ENCODE data around the gene ATRN.
"Not testable (repeated sequence)": the region's sequence is repeated elsewhere in the genome, so short reads cannot be mapped to it uniquely, and the experiment has no call there.

ATRN gene

GRCh38 chr20:3580412-3580811, 109.6 kb downstream of the ATRN start:
- H3K27ac ChIP-seq: no peak overlapping the region
- no peak for DNase-seq (ENCODE audit: low spot score)
- ChIA-PET CTCF (interaction anchor here (0.6 to 0.7 kb wide), 2 partner anchors 67 to 267 kb away, joined by 3 to 4 read pairs; no protein-coding TSS in a partner anchor), POLR2A (ENCODE audit: low non-redundant PET) (no interaction called here)
- no peak for TF ChIP-seq CTCF (conservative IDR thresholded peaks at IDR 0.05; ENCODE audit: low read depth)

- ChIA-PET CTCF (no interaction called here), POLR2A (ENCODE audit: low non-redundant PET) (no interaction called here)
- no peak overlapping the region for H3K27ac ChIP-seq
- DNase-seq (ENCODE audit: low spot score): no peak
- no peak for TF ChIP-seq CTCF (conservative IDR thresholded peaks at IDR 0.05; ENCODE audit: low read depth)
These were observed 112.9 kb downstream of the ATRN start for GRCh38 chr20:3583765-3584164.

DNA sequence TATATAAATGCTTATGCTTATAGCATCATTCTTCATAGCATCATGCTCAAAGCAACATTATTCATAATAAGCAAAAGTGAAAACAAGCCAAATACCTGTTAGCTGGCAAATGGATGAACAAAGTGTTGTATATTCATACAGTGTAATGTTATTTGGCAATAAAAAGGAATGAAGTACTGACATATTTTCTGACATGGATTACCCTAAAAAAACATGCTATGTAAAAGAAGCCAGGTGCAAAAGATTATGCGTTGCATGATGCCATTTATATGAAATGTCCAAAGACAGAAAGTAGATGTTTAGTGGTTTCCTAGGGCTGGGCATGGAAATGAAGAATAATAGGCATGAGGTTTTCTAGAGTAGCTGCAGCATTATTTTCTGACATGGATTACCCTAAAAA, 115.3 kb downstream of the ATRN start:
- ChIA-PET CTCF (no interaction called here), POLR2A (ENCODE audit: low non-redundant PET) (no interaction called here)
- no peak for TF ChIP-seq CTCF (conservative IDR thresholded peaks at IDR 0.05; ENCODE audit: low read depth)
- DNase-seq (ENCODE audit: low spot score): no peak
- H3K27ac ChIP-seq: no peak overlapping the region

DNA sequence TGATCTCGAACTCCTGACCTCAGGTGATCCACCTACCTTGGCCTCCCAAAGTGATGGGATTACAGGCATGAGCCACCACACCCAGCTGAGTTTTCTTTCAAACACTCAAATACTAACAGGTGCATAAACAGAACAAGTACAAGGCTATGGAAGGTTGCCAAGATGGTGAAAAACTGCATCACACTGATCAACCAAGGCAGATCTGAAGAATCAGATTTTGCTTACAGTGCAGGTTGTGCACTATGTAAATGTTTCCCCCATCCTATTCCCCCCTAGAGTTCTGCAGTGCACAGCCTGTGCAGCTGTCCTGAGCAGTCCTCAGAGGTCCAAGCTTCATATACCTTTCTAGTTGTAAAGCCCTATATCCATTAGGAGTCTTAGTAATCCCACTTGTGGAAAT, 119.3 kb downstream of the ATRN start:
- no peak for TF ChIP-seq CTCF (conservative IDR thresholded peaks at IDR 0.05; ENCODE audit: low read depth)
- CTCF ChIA-PET: interaction anchor here (0.7 kb wide), 1 partner anchor 97 kb away, joined by 3 read pairs; no protein-coding TSS in a partner anchor
- no peak overlapping the region for H3K27ac ChIP-seq
- DNase-seq (ENCODE audit: low spot score): no peak
- POLR2A ChIA-PET (ENCODE audit: low non-redundant PET): no interaction called here

DNA sequence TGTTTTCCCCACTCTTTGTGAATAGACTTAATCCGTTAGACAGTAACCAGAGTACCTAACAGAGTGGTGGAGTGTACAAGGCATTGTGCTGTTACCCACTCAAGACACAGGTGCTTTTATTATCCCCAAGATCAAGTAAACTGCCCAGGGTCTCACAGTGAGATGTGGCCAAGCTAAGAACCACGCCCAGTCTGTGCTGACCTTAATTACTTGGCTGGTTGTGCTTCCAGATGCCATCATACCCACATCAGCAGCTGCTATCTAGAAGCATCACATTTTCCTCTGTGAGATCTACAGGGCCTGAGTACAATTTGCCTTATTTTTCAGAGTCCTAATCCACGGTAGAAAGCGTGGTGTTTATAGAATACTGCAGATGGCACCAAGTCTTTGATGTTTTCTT, 122.1 kb downstream of the ATRN start:
- no peak overlapping the region for H3K27ac ChIP-seq
- no peak for TF ChIP-seq CTCF (conservative IDR thresholded peaks at IDR 0.05; ENCODE audit: low read depth)
- no peak for DNase-seq (ENCODE audit: low spot score)
- ChIA-PET CTCF (no interaction called here), POLR2A (ENCODE audit: low non-redundant PET) (no interaction called here)

DNA sequence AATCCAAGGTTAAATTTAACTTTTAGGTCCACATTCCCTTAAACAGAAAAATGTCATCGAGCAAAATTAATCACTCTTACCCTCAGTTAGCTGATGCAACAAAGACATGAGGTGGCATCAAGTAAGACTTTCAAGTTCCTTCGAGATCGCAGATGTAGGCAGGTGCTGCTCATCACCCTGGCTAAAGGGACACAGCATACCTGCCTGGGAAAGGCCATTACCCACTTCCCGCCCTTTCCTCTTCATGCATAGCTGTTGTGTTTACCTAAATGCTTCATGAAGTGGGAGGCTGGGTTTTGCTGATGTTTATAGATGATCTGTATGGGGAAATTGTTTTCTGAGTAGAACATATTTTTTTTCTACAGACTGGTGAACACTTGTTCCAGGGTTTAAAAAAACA, 124.7 kb downstream of the ATRN start:
- DNase-seq (ENCODE audit: low spot score): no peak
- TF ChIP-seq CTCF (conservative IDR thresholded peaks at IDR 0.05; ENCODE audit: low read depth): no peak
- H3K27ac ChIP-seq: no peak overlapping the region
- ChIA-PET POLR2A (ENCODE audit: low non-redundant PET) (no interaction called here), CTCF (no interaction called here)

- no peak for TF ChIP-seq CTCF (conservative IDR thresholded peaks at IDR 0.05; ENCODE audit: low read depth)
- ChIA-PET CTCF (no interaction called here), POLR2A (ENCODE audit: low non-redundant PET) (no interaction called here)
- H3K27ac ChIP-seq: no peak overlapping the region
- no peak for DNase-seq (ENCODE audit: low spot score)
These were observed 132.3 kb downstream of the ATRN start for GRCh38 chr20:3603108-3603507.

GRCh38 chr20:3605386-3605886, 134.6 kb downstream of the ATRN start:
- CTCF ChIA-PET; H3K27ac ChIP-seq; POLR2A ChIA-PET (ENCODE audit: low non-redundant PET); DNase-seq (ENCODE audit: low spot score): not testable (repeated sequence)
